IMR-90 (cell line): ENCODE results near the gene NEK8. TPM values are rescaled to one million over a fixed set of nuclear protein-coding genes. Genes with fewer than 3 reads are reported as not detected.

Experiments used
- ATAC-seq: fragments of 200-7000 bp; cut with Tn5 transposase; 2 replicates; pipeline ENCODE4 v1.9.1; 2020; ENCODE audit warnings: low read depth, mild to moderate bottlenecking, moderate library complexity
- BruUV-seq: library from RNA; stranded (reverse); fragments of 400-500 nt; replicated peaks from 2 replicates; lab custom pipeline; 2021; lab: Mats Ljungman, UMichigan
- CTCF ChIA-PET: fragments of 300-600 bp; formaldehyde crosslinking; extraction: SDS; loops from one replicate; lab custom pipeline; 2021; ENCODE audit warnings: antibody characterized with exemption; lab: Yijun Ruan, JAX
- POLR2A ChIA-PET: fragments of 300-600 bp; sonication (Branson Sonifier 250); formaldehyde crosslinking; loops from one replicate; lab custom pipeline; 2022; ENCODE audit warnings: antibody characterized with exemption; ENCODE audit not compliant: unreplicated experiment; lab: Charles Lee
- DNase-seq: peaks from one replicate; pipeline ENCODE4 v3.0.0; 2013
- H2AFZ ChIP-seq: replicated peaks from 2 replicates; pipeline ENCODE3; 2013; ENCODE audit warnings: low read length, mild to moderate bottlenecking; ENCODE audit not compliant: poor library complexity
- H2AK5ac ChIP-seq: 2 replicates; pipeline ENCODE4 v1.6.1; 2013; ENCODE audit warnings: low read depth, low read length, inconsistent platforms
- H2AK9ac ChIP-seq: replicated peaks from 2 replicates; pipeline ENCODE3; 2013; ENCODE audit warnings: mild to moderate bottlenecking, low read depth, low read length, moderate library complexity; ENCODE audit not compliant: poor library complexity
- H2BK120ac ChIP-seq: 2 replicates; pipeline ENCODE4 v1.6.1; 2013; ENCODE audit warnings: low read depth, low read length, inconsistent platforms
- H2BK15ac ChIP-seq: 3 replicates; pipeline ENCODE4 v1.6.1; 2013; ENCODE audit warnings: low read depth, low read length, inconsistent platforms
- H2BK20ac ChIP-seq: 2 replicates; pipeline ENCODE4 v1.6.1; 2013; ENCODE audit warnings: low read depth, mild to moderate bottlenecking, inconsistent platforms, low read length, moderate library complexity
- H2BK5ac ChIP-seq: 2 replicates; pipeline ENCODE4 v1.6.1; 2013; ENCODE audit warnings: mild to moderate bottlenecking, low read depth, low read length, inconsistent platforms; ENCODE audit not compliant: poor library complexity, severe bottlenecking
- H3K14ac ChIP-seq: replicated peaks from 2 replicates; pipeline ENCODE4 v1.6.1; 2013; ENCODE audit warnings: low read depth, low read length, inconsistent platforms
- H3K18ac ChIP-seq: 2 replicates; pipeline ENCODE4 v1.6.1; 2013; ENCODE audit warnings: low read depth, low read length, control low read depth
- H3K23ac ChIP-seq: 2 replicates; pipeline ENCODE4 v1.6.1; 2013; ENCODE audit warnings: low read depth, low read length, inconsistent platforms
- H3K27ac ChIP-seq: 2 replicates; pipeline ENCODE4 v1.5.1; 2013; ENCODE audit warnings: mild to moderate bottlenecking, control low read depth, low read length; ENCODE audit not compliant: insufficient read depth
- H3K27me3 ChIP-seq: 2 replicates; pipeline ENCODE4 v1.6.1; 2013; ENCODE audit warnings: low read length; ENCODE audit not compliant: control insufficient read depth, insufficient read depth
- H3K36me3 ChIP-seq: 2 replicates; pipeline ENCODE4 v1.6.1; 2013; ENCODE audit warnings: low read length, mixed read lengths; ENCODE audit not compliant: control insufficient read depth, insufficient read depth
- H3K4ac ChIP-seq: 2 replicates; pipeline ENCODE4 v1.6.1; 2013; ENCODE audit warnings: low read depth, low read length, inconsistent platforms
- H3K4me1 ChIP-seq: 2 replicates; pipeline ENCODE4 v1.6.1; 2013; ENCODE audit warnings: low read length, mixed read lengths; ENCODE audit not compliant: control insufficient read depth, insufficient read depth
- H3K4me2 ChIP-seq: 2 replicates; pipeline ENCODE4 v1.6.1; 2013; ENCODE audit warnings: low read depth, mild to moderate bottlenecking, control low read depth, low read length, moderate library complexity
- H3K4me3 ChIP-seq: 2 replicates; pipeline ENCODE4 v1.5.1; 2013; ENCODE audit warnings: low read depth, mild to moderate bottlenecking, control low read depth, low read length, moderate library complexity; ENCODE audit not compliant: insufficient read depth
- H3K56ac ChIP-seq: 2 replicates; pipeline ENCODE4 v1.6.1; 2013; ENCODE audit warnings: low read length, inconsistent platforms; ENCODE audit not compliant: insufficient read depth; ENCODE audit errors: extremely low read depth
- H3K79me1 ChIP-seq, 2 experiments: 2 replicates each; pipeline ENCODE4 v1.6.1; 2013; ENCODE audit warnings: low read length in 2 of 2, inconsistent platforms in 1 of 2, low read depth in 1 of 2
- H3K9ac ChIP-seq: 2 replicates; pipeline ENCODE4 v1.6.1; 2013; ENCODE audit warnings: low read depth, low read length, control low read depth
- H3K9me1 ChIP-seq: 2 replicates; pipeline ENCODE4 v1.6.1; 2013; ENCODE audit warnings: low read length, inconsistent platforms; ENCODE audit not compliant: insufficient read depth
- H3K9me3 ChIP-seq: 2 replicates; pipeline ENCODE4 v1.6.1; 2013; ENCODE audit warnings: low read length; ENCODE audit not compliant: control insufficient read depth, insufficient read depth
- H4K20me1 ChIP-seq: 2 replicates; pipeline ENCODE4 v1.6.1; 2013; ENCODE audit warnings: low read length, inconsistent platforms; ENCODE audit not compliant: insufficient read depth
- H4K5ac ChIP-seq: 2 replicates; pipeline ENCODE4 v1.6.1; 2013; ENCODE audit warnings: mild to moderate bottlenecking, low read depth, low read length, control low read depth
- H4K8ac ChIP-seq, 2 experiments: 2 replicates each; pipeline ENCODE4 v1.6.1; 2013; ENCODE audit warnings: low read depth in 2 of 2, low read length in 2 of 2, control low read depth in 1 of 2, inconsistent platforms in 1 of 2
- H4K91ac ChIP-seq: 2 replicates; pipeline ENCODE4 v1.6.1; 2013; ENCODE audit warnings: low read depth, low read length, inconsistent platforms; ENCODE audit not compliant: insufficient read depth
- MAFK ChIP-seq: IDR thresholded peaks from 2 replicates; pipeline ENCODE4 v1.6.1; 2012; ENCODE audit warnings: low read depth, low read length, improper control_type of control experiment
- MAZ ChIP-seq: IDR thresholded peaks from 2 replicates; pipeline ENCODE4 v1.6.1; 2012; ENCODE audit warnings: low read depth, mild to moderate bottlenecking, low read length, improper control_type of control experiment, moderate library complexity, borderline replicate concordance
- MXI1 ChIP-seq: IDR thresholded peaks from 2 replicates; pipeline ENCODE4 v1.6.1; 2012; ENCODE audit warnings: low read depth, mild to moderate bottlenecking, low read length, moderate library complexity, borderline replicate concordance
- RAD21 ChIP-seq: IDR thresholded peaks from 2 replicates; pipeline ENCODE4 v1.6.1; 2012; ENCODE audit warnings: low read length, improper control_type of control experiment
- WGBS, 2 experiments: methylation state at CpG; one replicate each; pipeline versions ENCODE4 v1.1.5 to v1.1.7; 2013; ENCODE audit warnings: missing lambda C conversion rate in 2 of 2; ENCODE audit not compliant: insufficient read length in 1 of 2; ENCODE audit errors: extremely low coverage in 2 of 2; 5-methylcytosine and 5-hydroxymethylcytosine counted together
- dilution Hi-C: fragments of 300-500 bp; cut with HindIII; formaldehyde crosslinking; loops from one replicate; pipeline ENCODE4 v1.14.3; 2018; ENCODE audit warnings: low sequenced_read_pairs; ENCODE audit not compliant: unreplicated experiment
- in situ Hi-C: fragments of 300-500 bp; cut with MboI; formaldehyde crosslinking; loops from 3 replicates; pipeline ENCODE4 v1.14.3; 2019; ENCODE audit warnings: low sequenced_read_pairs, inconsistent platforms, mixed read lengths
- intact Hi-C: fragments of 100-400 bp; cut with micrococcal nuclease; formaldehyde crosslinking; loops from 2 replicates; pipeline ENCODE4 v1.10.0; 2022
- polyA plus RNA-seq, 3 experiments: library from polyadenylated mRNA; depleted of rRNA; stranded (reverse); fragments of >200 nt; gene quantifications; 2 replicates each; pipeline ENCODE4 v1.2.3, GENCODE V29; 2012; ENCODE audit warnings: low replicate concordance in 1 of 3
- total RNA-seq: library from RNA; depleted of rRNA; stranded (reverse); fragments of >200 nt; gene quantifications from 2 replicates; pipeline ENCODE4 v1.2.3, GENCODE V29; 2012

NEK8 gene
- total and polyA plus RNA-seq, 2 of the 4 experiments (the other 2 are of a cell fraction): 4.6 to 5.2 TPM

- Histone ChIP-seq H3K27ac (peak overlapping the region; percentile 99), H3K9me3 (no peaks in the 10 kb centered on the region), H4K20me1 (peaks cover 52% of the 10 kb centered on the region), H3K36me3 (peaks cover 32% of the 10 kb centered on the region), H4K5ac (peak overlapping the region; percentile 81), H3K4me2 (peak overlapping the region; percentile 92), H2AK5ac (peak overlapping the region; percentile 97), H3K4me3 (peak overlapping the region; percentile 100), H2BK120ac (peak overlapping the region; percentile 28; the same call in 1 of the 2 replicates), H3K56ac (peak overlapping the region; percentile 98), H2BK5ac (peak overlapping the region; percentile 96), H3K79me1 (peaks cover 5 to 51% of the 10 kb centered on the region in 2 experiments; a peak in 3 of 4 replicates), H3K9ac (peak overlapping the region; percentile 99), H3K14ac (peak overlapping the region; percentile 96), H3K23ac (peak overlapping the region; percentile 98), H2BK15ac (peak overlapping the region; percentile 64; the same call in 1 of the 3 replicates), H3K4me1 (peaks cover 16% of the 10 kb centered on the region), H4K8ac (peak overlapping the region; percentile 83 to 97), H2AFZ (peak overlapping the region; percentile 95), H3K9me1 (peaks cover 17% of the 10 kb centered on the region; the same call in 1 of the 2 replicates), H3K27me3 (no peaks in the 10 kb centered on the region), H2AK9ac (peak overlapping the region; percentile 100), H4K91ac (peak overlapping the region; percentile 91), H3K4ac (peak overlapping the region; percentile 96), H3K18ac (peak overlapping the region; percentile 62), H2BK20ac (no peak overlapping the region)
- ChIA-PET CTCF (interaction anchor here (1.2 to 3.5 kb wide), 2 partner anchors 17 to 25 kb away, joined by 3 to 40 read pairs; partner anchors contain the start of genes NEK8, RPL23A and TLCD1), POLR2A (interaction anchor here (1.0 to 1.4 kb wide), 3 partner anchors 16 to 18 kb away, joined by 3 read pairs; partner anchors contain the start of genes NEK8 and TLCD1)
- peak; percentile 100 for TF ChIP-seq MAZ
- no peak for TF ChIP-seq RAD21
- no peak for TF ChIP-seq MAFK
- TF ChIP-seq MXI1: no peak; the same call in 1 of the 2 replicates
- intact Hi-C loops (no loop called here), dilution Hi-C loops (no loop called here), in situ Hi-C loops (no loop called here)
- TSS peak; percentile 51 for BruUV-seq
- ATAC-seq (peak; percentile 9), DNase-seq (peak; percentile 41)
- WGBS, 2 experiments: 0% methylated on average over 3 of the region's 61 CpGs; no CpG with 5 or more reads in 1 of the 2 experiments
Observed at GRCh38 chr17:28744104-28744971, 15.8 kb downstream of the NEK8 start.
